Measurements from ENCODE around the gene RSAD2.

Gene RSAD2

DNA sequence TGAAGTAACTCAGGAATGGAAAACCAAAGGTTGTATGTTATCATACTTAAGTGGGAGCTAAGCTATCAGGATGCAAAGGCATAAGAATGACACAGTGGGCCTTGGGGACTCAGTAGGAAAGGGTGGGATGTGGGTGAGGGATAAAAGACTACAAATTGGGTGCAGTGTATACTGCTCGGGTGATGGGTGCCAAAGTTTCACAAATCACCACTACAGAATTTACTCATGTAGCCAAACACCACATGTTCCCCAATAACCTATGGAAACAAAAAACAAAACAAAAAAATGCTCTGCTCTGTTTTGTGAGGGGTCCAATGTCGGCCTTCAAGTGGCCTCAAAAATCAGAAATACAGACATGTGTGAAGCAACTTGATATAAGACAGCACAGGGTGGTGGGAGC, 30.7 kb downstream of the RSAD2 start:
- no peak for DNase-seq

GRCh38 chr2:6909431-6910385, 32.1 kb downstream of the RSAD2 start:
- no peak for DNase-seq

- no peak for DNase-seq
Observed at GRCh38 chr2:6911721-6912120, 34.1 kb downstream of the RSAD2 start.

GRCh38 chr2:6913415-6914157, 36.0 kb downstream of the RSAD2 start:
- no peak for DNase-seq

GRCh38 chr2:6914828-6915227, 37.3 kb downstream of the RSAD2 start:
- no peak for DNase-seq

GRCh38 chr2:6915399-6915798, 37.8 kb downstream of the RSAD2 start:
- DNase-seq, result no peak

DNA sequence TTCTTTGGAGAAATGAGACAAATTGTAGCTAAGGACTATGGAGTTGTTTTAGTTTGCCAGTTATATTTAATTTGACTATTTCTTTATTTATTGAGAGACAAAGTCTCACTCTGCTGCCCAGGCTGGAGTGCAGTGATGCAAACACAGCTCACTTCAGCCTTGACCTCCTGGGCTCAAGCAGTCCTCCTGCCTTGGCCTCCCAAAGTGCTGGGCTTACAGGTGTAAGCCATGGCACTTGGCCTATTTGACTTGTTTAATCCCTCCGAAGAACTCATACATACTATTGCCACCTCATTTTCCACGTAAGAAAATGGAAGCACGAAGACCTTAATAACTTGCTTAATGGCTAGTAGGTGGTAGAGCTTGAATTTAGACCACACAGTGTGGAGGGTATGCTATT, 38.6 kb downstream of the RSAD2 start:
- no peak for DNase-seq

DNA sequence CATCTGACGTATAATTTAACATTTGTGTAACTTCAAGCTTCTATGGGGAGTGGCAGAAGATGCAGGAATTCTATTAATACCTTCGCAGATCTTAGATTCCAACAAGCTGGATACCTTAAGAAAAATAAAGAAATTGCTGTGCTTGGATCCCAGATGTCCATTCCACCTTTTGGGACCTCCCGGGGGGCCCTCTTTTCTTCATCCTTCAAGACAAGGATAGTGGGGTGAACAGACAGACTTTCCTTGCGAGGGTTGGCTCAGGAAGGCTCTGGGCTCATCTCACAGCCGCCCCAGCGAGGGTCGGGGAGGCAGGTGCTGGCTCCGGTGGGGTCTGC, 39.1 kb downstream of the RSAD2 start:
- no peak for DNase-seq

GRCh38 chr2:6917071-6917760, 39.6 kb downstream of the RSAD2 start, which contains the start of gene RNF144A:
TSS of gene RNF144A (plus strand) at chr2:6917412. CDS start at chr2:6996927, 79,515 bp downstream.
- peak; percentile 35 for DNase-seq

GRCh38 chr2:6917761-6918421, 40.3 kb downstream of the RSAD2 start:
- no peak for DNase-seq

- DNase-seq, result no peak
Observed at GRCh38 chr2:6919901-6920742, 42.5 kb downstream of the RSAD2 start.

GRCh38 chr2:6920743-6921064, 43.1 kb downstream of the RSAD2 start:
- no peak for DNase-seq

GRCh38 chr2:6921321-6921922, 43.8 kb downstream of the RSAD2 start:
- DNase-seq, result no peak

DNA sequence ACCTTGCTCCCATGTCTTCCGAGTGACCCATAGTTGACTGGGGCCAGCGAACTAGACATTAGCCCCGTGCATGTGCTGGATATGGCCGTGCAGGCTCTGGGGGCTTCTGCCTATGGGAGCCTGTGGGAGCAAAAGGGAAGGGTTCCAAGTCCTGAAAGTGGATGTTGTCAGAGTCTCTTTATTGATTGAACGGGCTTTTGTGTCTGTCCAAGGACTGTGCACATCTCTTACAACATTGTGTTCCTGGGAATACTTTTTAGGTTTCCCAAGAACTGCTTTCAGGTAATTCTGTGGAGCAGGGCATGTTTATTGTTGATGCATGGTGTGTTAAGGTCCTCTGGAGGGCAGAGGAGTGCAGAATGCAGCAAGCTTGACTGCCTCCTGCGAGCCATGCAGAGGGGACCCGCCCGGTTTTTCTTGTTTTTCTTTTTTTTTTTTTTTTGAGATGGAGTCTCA, 44.7 kb downstream of the RSAD2 start:
- no peak for DNase-seq

DNA sequence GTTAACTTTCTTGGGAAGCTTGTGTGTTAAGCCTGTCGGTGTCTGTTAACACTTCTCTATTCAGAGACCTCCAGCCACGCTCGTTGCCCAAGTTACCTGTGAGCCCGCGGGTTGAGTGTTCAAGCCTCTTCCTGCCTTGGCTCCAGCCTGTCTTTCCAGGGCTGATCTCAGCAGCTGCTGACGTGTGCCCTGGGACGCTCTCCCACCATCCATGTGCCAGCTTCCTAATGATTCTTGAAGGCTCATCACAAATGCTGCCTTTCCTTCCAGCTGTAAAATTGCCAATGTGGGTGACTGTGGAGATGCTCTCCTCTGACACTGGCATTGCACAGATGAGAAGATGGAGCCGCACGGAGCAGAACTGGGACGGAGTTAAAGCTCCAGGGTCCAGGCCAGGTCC, 45.7 kb downstream of the RSAD2 start:
- DNase-seq, result no peak

DNA sequence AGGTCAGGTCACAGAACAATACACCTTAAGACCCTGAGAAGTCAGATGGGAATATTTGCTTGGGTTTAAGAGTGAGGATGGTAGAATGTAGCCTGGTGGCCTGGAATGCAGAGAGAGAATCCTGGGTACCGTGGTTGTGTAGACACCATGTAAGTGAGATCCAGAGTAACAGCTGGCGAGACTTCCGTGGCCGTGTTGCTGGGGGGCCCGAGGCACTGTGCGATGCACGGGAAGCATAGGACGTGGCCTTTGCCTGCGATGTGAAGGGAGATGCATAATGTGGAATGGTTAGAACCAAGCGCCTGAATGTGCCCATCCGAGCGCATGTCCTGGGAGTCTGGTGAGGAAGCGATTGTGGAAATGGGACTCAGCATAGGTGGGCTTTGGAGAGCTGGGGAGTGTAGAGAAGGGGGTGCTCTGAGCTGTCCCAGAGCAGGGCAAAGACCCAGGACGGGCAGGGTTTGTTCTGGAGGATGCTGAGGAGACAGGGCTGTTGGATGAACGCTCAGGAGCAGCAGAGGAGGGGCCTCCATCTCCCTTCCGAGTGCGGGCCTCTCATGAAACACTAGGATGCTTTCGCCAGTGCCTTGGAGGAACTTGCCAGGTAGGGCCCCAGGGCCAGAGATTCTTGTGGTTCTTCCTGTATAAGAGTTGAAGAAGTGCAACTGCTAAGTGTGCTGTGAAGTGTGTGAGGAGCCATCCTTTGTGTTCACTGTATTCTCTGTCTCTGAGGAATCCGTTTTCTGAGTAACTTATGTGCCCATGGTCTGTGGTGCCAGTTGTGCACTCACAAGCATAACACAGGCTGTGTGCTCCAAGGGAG, 46.7 kb downstream of the RSAD2 start:
- no peak for DNase-seq

- no peak for DNase-seq
Observed at GRCh38 chr2:6924924-6925409, 47.4 kb downstream of the RSAD2 start.

DNA sequence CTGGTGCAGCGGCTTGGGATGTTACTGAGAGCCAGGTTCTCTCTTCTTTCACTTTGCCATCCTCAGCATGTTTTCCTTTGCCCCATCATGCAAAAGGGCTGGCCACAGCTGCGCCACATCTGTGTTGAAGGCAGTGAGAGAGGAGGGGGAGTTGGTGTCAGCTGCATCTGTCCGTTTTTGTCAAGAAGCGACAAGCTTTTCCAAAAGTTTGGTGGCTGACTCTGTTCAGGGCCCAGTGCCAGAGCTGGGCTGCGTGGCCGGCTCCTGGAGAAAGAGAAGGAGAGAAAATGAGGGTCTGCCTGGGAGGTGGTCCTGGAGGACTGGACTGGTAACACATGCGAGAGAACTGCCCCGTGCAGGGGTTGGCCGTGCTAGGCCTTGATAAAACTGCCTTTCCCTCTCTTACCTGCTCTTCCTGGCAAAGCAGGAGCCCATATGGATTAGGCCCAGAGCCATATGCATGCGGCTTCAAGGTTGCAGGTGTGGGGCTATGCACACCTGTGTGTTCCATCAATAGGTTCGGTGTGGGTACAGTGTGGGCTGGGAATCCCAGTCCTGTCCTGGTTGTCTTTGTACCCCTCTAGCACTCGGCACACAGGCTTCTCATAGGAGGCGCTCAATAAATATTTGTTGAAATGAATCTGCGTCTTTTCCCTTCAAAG, 48.6 kb downstream of the RSAD2 start:
- no peak for DNase-seq

- DNase-seq, result no peak
Observed at GRCh38 chr2:6927186-6927585, 49.6 kb downstream of the RSAD2 start.

GRCh38 chr2:6927753-6928152, 50.2 kb downstream of the RSAD2 start:
- DNase-seq, result no peak

Data from GDM1 (cell line).